Endothelial cell of umbilical vein (primary cell): Measurements from ENCODE around the gene LRP1B.

ENCODE experiments used
- CTCF ChIP-seq, 2 donors: IDR thresholded peaks; 1 replicate in 1 of 2; 2 replicates in 1 of 2; pipeline ENCODE4 v1.5.1; 2011; ENCODE audit warnings: low read length in 2 of 2, mild to moderate bottlenecking in 2 of 2, moderate library complexity in 2 of 2, control low read depth in 1 of 2, inconsistent platforms in 1 of 2, low read depth in 1 of 2; ENCODE audit not compliant: insufficient read depth in 1 of 2; ENCODE audit errors: extremely low read depth in 1 of 2
- EZH2 ChIP-seq: IDR thresholded peaks from 2 replicates; pipeline ENCODE4 v1.6.1; 2012; ENCODE audit warnings: borderline replicate concordance, low read depth, mild to moderate bottlenecking, moderate library complexity, low read length, inconsistent platforms; ENCODE audit not compliant: severe bottlenecking
- FOS ChIP-seq: IDR thresholded peaks from 2 replicates; pipeline ENCODE4 v1.6.1; 2011; ENCODE audit warnings: mild to moderate bottlenecking, low read length, moderate library complexity, borderline replicate concordance; ENCODE audit not compliant: insufficient read depth
- GATA2 ChIP-seq: IDR thresholded peaks from 2 replicates; pipeline ENCODE4 v1.7.0; 2011; ENCODE audit warnings: low read depth, mild to moderate bottlenecking, moderate library complexity, mixed read lengths, low read length; ENCODE audit not compliant: insufficient read length, insufficient read depth
- JUN ChIP-seq: IDR thresholded peaks from 2 replicates; pipeline ENCODE4 v1.6.1; 2011; ENCODE audit warnings: borderline replicate concordance, low read depth; ENCODE audit not compliant: insufficient read length, insufficient read depth
- MAX ChIP-seq: IDR thresholded peaks from 2 replicates; pipeline ENCODE4 v1.6.1; 2011; ENCODE audit not compliant: insufficient read depth, insufficient read length
- MYC ChIP-seq: IDR thresholded peaks from one replicate; pipeline ENCODE4 v1.6.1; 2011; ENCODE audit warnings: mild to moderate bottlenecking, low read depth, low read length
- POLR2A ChIP-seq: IDR thresholded peaks from 2 replicates; pipeline ENCODE4 v1.6.1; 2012; ENCODE audit warnings: low read depth, mild to moderate bottlenecking, control low read depth, low read length
- POLR2AphosphoS5 ChIP-seq: IDR thresholded peaks from 2 replicates; pipeline ENCODE4 v1.6.1; 2012; ENCODE audit warnings: low read depth, mild to moderate bottlenecking, control low read depth, low read length, moderate library complexity; ENCODE audit not compliant: insufficient read depth

- TF ChIP-seq CTCF (IDR thresholded peaks at IDR 0.05; ENCODE audit: extremely low read depth in 1 of 2, insufficient read depth in 1 of 2, low read depth in 1 of 2, low read length in 2 of 2) = no peak
- TF ChIP-seq JUN = no peak
- TF ChIP-seq MAX = no peak
- no peak for TF ChIP-seq POLR2AphosphoS5
- no peak for TF ChIP-seq EZH2
- TF ChIP-seq POLR2A = no peak
- TF ChIP-seq FOS = no peak
- no peak for TF ChIP-seq GATA2
- no peak for TF ChIP-seq MYC
Observed at GRCh38 chr2:141630407-141630930, 500.3 kb downstream of the LRP1B start.
